ENCODE data around the gene HAUS3.
A peak's percentile ranks its signal among the peaks of the same experiment; 100 is the strongest.

Gene HAUS3

GRCh38 chr4:2241410-2242353, at the start of gene HAUS3, which contains the start of gene POLN:
TSS of gene HAUS3 (minus strand) at chr4:2242121. CDS start at chr4:2240946, 1,175 bp downstream.
TSS of gene POLN (minus strand) at chr4:2242121. CDS start at chr4:2229231, 12,890 bp downstream.
- DNase-seq (ENCODE audit: low read depth in 2 of 2) = peak; percentile 98

GRCh38 chr4:2290974-2291704, 49.2 kb upstream of the HAUS3 start:
- DNase-seq (ENCODE audit: low read depth in 2 of 2) = peak; percentile 30 to 47

- no peak for DNase-seq (ENCODE audit: low read depth in 2 of 2)
Measured at GRCh38 chr4:2290488-2290887, 48.6 kb upstream of the HAUS3 start.

GRCh38 chr4:2289955-2290333, 48.0 kb upstream of the HAUS3 start:
- DNase-seq (ENCODE audit: low read depth in 2 of 2) = no peak

GRCh38 chr4:2289311-2289954, 47.5 kb upstream of the HAUS3 start:
- no peak for DNase-seq (ENCODE audit: low read depth in 2 of 2)

- DNase-seq (ENCODE audit: low read depth in 2 of 2) = no peak
Measured at GRCh38 chr4:2288051-2288541, 46.2 kb upstream of the HAUS3 start.

- no peak for DNase-seq (ENCODE audit: low read depth in 2 of 2)
Measured at GRCh38 chr4:2287594-2287915, 45.6 kb upstream of the HAUS3 start.

- no peak for DNase-seq (ENCODE audit: low read depth in 2 of 2)
Measured at GRCh38 chr4:2286904-2287593, 45.1 kb upstream of the HAUS3 start.

- no peak for DNase-seq (ENCODE audit: low read depth in 2 of 2)
Measured at GRCh38 chr4:2285613-2286381, 43.9 kb upstream of the HAUS3 start.

GRCh38 chr4:2284934-2285612, 43.2 kb upstream of the HAUS3 start:
- no peak for DNase-seq (ENCODE audit: low read depth in 2 of 2)

- no peak for DNase-seq (ENCODE audit: low read depth in 2 of 2)
Measured at GRCh38 chr4:2284161-2284933, 42.4 kb upstream of the HAUS3 start.

GRCh38 chr4:2283199-2283711, 41.3 kb upstream of the HAUS3 start:
- no peak for DNase-seq (ENCODE audit: low read depth in 2 of 2)

GRCh38 chr4:2281575-2282343, 39.8 kb upstream of the HAUS3 start:
- peak; percentile 40 to 51 for DNase-seq (ENCODE audit: low read depth in 2 of 2)

GRCh38 chr4:2280531-2281300, 38.8 kb upstream of the HAUS3 start:
- no peak for DNase-seq (ENCODE audit: low read depth in 2 of 2)

GRCh38 chr4:2277956-2278355, 36.0 kb upstream of the HAUS3 start:
- DNase-seq (ENCODE audit: low read depth in 2 of 2) = no peak

GRCh38 chr4:2276581-2277325, 34.8 kb upstream of the HAUS3 start:
- no peak for DNase-seq (ENCODE audit: low read depth in 2 of 2)
